Vagina (tissue), 2 donors: ENCODE measurements around the gene CABLES2.

ENCODE experiments used
- POLR2A ChIP-seq, 2 donors: fragments of 450-650 bp; IDR thresholded peaks; one replicate each; pipeline ENCODE4 v1.6.1; 2017; ENCODE audit warnings: antibody characterized with exemption in 2 of 2, mild to moderate bottlenecking in 2 of 2, moderate library complexity in 2 of 2
- TF ChIP-seq, protein P1 (sequence below), 3 experiments: fragments of 450-650 bp in 2 of 3; fragments of 200-600 bp in 1 of 3; sonication (generic) in 1 of 3; IDR thresholded peaks; one replicate each; pipeline ENCODE4 v1.5.1; 2017 to 2019; ENCODE audit warnings: antibody characterized with exemption in 3 of 3, mild to moderate bottlenecking in 2 of 3, moderate library complexity in 2 of 3

DNA sequence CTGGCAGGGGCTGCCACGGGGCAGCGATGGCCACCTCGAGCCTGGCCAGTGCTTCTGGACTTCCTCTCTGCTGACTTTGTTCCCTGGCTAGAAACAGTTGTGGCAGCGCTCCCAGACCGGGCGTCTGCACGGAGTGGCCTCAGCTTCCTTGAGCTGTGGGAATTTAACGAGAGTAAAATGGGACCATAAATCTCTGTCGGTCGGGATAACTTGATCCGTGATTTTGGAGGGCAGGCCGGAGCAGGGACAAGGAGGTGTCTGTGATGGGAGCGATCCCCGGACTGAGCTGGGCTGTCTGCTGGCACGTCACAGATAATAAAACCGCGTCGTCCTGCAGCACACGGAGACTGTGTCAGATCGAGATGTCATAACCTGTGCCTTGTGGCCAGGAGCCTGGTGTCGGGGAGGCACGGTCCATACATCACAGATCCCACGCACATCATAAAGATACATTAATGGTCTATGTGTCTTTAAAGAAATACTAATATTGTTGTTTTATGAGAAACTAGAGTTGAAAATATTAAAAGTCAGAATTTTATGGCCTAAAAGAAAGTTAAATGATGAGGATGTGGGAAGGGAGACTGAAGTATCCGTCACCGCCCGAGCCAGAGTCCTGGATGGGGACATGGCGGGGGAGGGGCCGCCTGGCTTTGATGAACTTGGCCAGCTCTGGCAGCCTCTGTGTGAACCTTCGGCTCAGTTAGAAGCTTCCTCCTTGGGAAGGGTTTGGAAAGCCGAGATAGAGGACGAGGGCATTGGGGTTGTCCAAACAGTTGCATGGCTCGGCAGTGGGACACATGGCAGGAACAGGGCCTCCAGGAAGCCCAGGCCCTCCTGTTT is 26.8 kb upstream of the CABLES2 start:
- TF ChIP-seq, protein P1, sequence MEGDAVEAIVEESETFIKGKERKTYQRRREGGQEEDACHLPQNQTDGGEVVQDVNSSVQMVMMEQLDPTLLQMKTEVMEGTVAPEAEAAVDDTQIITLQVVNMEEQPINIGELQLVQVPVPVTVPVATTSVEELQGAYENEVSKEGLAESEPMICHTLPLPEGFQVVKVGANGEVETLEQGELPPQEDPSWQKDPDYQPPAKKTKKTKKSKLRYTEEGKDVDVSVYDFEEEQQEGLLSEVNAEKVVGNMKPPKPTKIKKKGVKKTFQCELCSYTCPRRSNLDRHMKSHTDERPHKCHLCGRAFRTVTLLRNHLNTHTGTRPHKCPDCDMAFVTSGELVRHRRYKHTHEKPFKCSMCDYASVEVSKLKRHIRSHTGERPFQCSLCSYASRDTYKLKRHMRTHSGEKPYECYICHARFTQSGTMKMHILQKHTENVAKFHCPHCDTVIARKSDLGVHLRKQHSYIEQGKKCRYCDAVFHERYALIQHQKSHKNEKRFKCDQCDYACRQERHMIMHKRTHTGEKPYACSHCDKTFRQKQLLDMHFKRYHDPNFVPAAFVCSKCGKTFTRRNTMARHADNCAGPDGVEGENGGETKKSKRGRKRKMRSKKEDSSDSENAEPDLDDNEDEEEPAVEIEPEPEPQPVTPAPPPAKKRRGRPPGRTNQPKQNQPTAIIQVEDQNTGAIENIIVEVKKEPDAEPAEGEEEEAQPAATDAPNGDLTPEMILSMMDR (IDR thresholded peaks at IDR 0.05) = no peak
- no peak for TF ChIP-seq POLR2A (IDR thresholded peaks at IDR 0.05)
